ENCODE data around the gene PPP1R13B.
"Not testable (repeated sequence)": the region's sequence is repeated elsewhere in the genome, so short reads cannot be mapped to it uniquely, and the experiment has no call there.

Gene PPP1R13B

GRCh38 chr14:103802356-103802755, 45.0 kb downstream of the PPP1R13B start:
- Histone ChIP-seq H3K9ac (ENCODE audit: low read length) (no peak overlapping the region), H3K27me3 (replicated peaks; ENCODE audit: control insufficient read depth, insufficient read depth, low read length) (no peaks in the 10 kb centered on the region), H3K4me3 (ENCODE audit: low read length) (no peak overlapping the region), H3K9me3 (ENCODE audit: control insufficient read depth, low read length) (no peaks in the 10 kb centered on the region), H3K4me1 (ENCODE audit: control insufficient read depth, insufficient read depth, low read length) (peaks cover 16% of the 10 kb centered on the region), H3K36me3 (ENCODE audit: control insufficient read depth, insufficient read depth, low read length, severe bottlenecking) (no peaks in the 10 kb centered on the region)
- DNase-seq (ENCODE audit: low read depth): no peak

GRCh38 chr14:103801459-103801858, 45.9 kb downstream of the PPP1R13B start:
- no peak overlapping the region for H3K9ac ChIP-seq (ENCODE audit: low read length)
- DNase-seq (ENCODE audit: low read depth): no peak
- H3K36me3 ChIP-seq (ENCODE audit: control insufficient read depth, insufficient read depth, low read length, severe bottlenecking): no peaks in the 10 kb centered on the region
- H3K4me1 ChIP-seq (ENCODE audit: control insufficient read depth, insufficient read depth, low read length): peaks cover 16% of the 10 kb centered on the region
- H3K27me3 ChIP-seq (replicated peaks; ENCODE audit: control insufficient read depth, insufficient read depth, low read length): no peaks in the 10 kb centered on the region
- H3K9me3 ChIP-seq (ENCODE audit: control insufficient read depth, low read length): no peaks in the 10 kb centered on the region
- H3K4me3 ChIP-seq (ENCODE audit: low read length): no peak overlapping the region

- DNase-seq (ENCODE audit: low read depth); H3K27me3 ChIP-seq (replicated peaks; ENCODE audit: control insufficient read depth, insufficient read depth, low read length): not testable (repeated sequence)
These were observed 54.2 kb downstream of the PPP1R13B start for GRCh38 chr14:103793192-103793591.

GRCh38 chr14:103788086-103788485, 59.3 kb downstream of the PPP1R13B start:
- no peak for DNase-seq (ENCODE audit: low read depth)
- H3K4me1 ChIP-seq (ENCODE audit: control insufficient read depth, insufficient read depth, low read length): no peaks in the 10 kb centered on the region
- H3K4me3 ChIP-seq (ENCODE audit: low read length): no peak overlapping the region
- H3K27me3 ChIP-seq (replicated peaks; ENCODE audit: control insufficient read depth, insufficient read depth, low read length): no peaks in the 10 kb centered on the region
- H3K9ac ChIP-seq (ENCODE audit: low read length): no peak overlapping the region
- no peaks in the 10 kb centered on the region for H3K9me3 ChIP-seq (ENCODE audit: control insufficient read depth, low read length)
- no peaks in the 10 kb centered on the region for H3K36me3 ChIP-seq (ENCODE audit: control insufficient read depth, insufficient read depth, low read length, severe bottlenecking)

More at GRCh38 chr14:103793192-103793591, 54.2 kb downstream of the PPP1R13B start:
- H3K36me3 ChIP-seq (ENCODE audit: control insufficient read depth, insufficient read depth, low read length, severe bottlenecking); H3K9me3 ChIP-seq (ENCODE audit: control insufficient read depth, low read length); H3K4me1 ChIP-seq (ENCODE audit: control insufficient read depth, insufficient read depth, low read length); H3K9ac ChIP-seq (ENCODE audit: low read length); H3K4me3 ChIP-seq (ENCODE audit: low read length): not testable (repeated sequence)

- no peak overlapping the region for H3K4me3 ChIP-seq (ENCODE audit: low read length)
- H3K9me3 ChIP-seq (ENCODE audit: control insufficient read depth, low read length): no peaks in the 10 kb centered on the region
These were observed 65.0 kb downstream of the PPP1R13B start for GRCh38 chr14:103782376-103782775.

GRCh38 chr14:103776319-103776718, 71.1 kb downstream of the PPP1R13B start:
- H3K4me3 ChIP-seq (ENCODE audit: low read length); H3K27me3 ChIP-seq (replicated peaks; ENCODE audit: control insufficient read depth, insufficient read depth, low read length); DNase-seq (ENCODE audit: low read depth); H3K9me3 ChIP-seq (ENCODE audit: control insufficient read depth, low read length); H3K4me1 ChIP-seq (ENCODE audit: control insufficient read depth, insufficient read depth, low read length); H3K36me3 ChIP-seq (ENCODE audit: control insufficient read depth, insufficient read depth, low read length, severe bottlenecking); H3K9ac ChIP-seq (ENCODE audit: low read length): not testable (repeated sequence)

More at GRCh38 chr14:103782376-103782775, 65.0 kb downstream of the PPP1R13B start:
- no peak overlapping the region for H3K9ac ChIP-seq (ENCODE audit: low read length)
- H3K4me1 ChIP-seq (ENCODE audit: control insufficient read depth, insufficient read depth, low read length): no peaks in the 10 kb centered on the region
- no peaks in the 10 kb centered on the region for H3K27me3 ChIP-seq (replicated peaks; ENCODE audit: control insufficient read depth, insufficient read depth, low read length)
- no peaks in the 10 kb centered on the region for H3K36me3 ChIP-seq (ENCODE audit: control insufficient read depth, insufficient read depth, low read length, severe bottlenecking)
- DNase-seq (ENCODE audit: low read depth): no peak

GRCh38 chr14:103775506-103775905, 71.9 kb downstream of the PPP1R13B start:
- Histone ChIP-seq H3K27me3 (replicated peaks; ENCODE audit: control insufficient read depth, insufficient read depth, low read length) (no peaks in the 10 kb centered on the region), H3K4me1 (ENCODE audit: control insufficient read depth, insufficient read depth, low read length) (no peaks in the 10 kb centered on the region), H3K4me3 (ENCODE audit: low read length) (no peak overlapping the region), H3K9me3 (ENCODE audit: control insufficient read depth, low read length) (no peaks in the 10 kb centered on the region), H3K9ac (ENCODE audit: low read length) (no peak overlapping the region), H3K36me3 (ENCODE audit: control insufficient read depth, insufficient read depth, low read length, severe bottlenecking) (no peaks in the 10 kb centered on the region)
- DNase-seq (ENCODE audit: low read depth): no peak

- Histone ChIP-seq H3K9ac (ENCODE audit: low read length) (no peak overlapping the region), H3K4me1 (ENCODE audit: control insufficient read depth, insufficient read depth, low read length) (no peaks in the 10 kb centered on the region), H3K9me3 (ENCODE audit: control insufficient read depth, low read length) (no peaks in the 10 kb centered on the region), H3K27me3 (replicated peaks; ENCODE audit: control insufficient read depth, insufficient read depth, low read length) (no peaks in the 10 kb centered on the region), H3K4me3 (ENCODE audit: low read length) (no peak overlapping the region), H3K36me3 (ENCODE audit: control insufficient read depth, insufficient read depth, low read length, severe bottlenecking) (no peaks in the 10 kb centered on the region)
- no peak for DNase-seq (ENCODE audit: low read depth)
These were observed 73.9 kb downstream of the PPP1R13B start for GRCh38 chr14:103773521-103773920.

GRCh38 chr14:103772078-103772712, 75.2 kb downstream of the PPP1R13B start:
- no peak for DNase-seq (ENCODE audit: low read depth)
- Histone ChIP-seq H3K4me3 (ENCODE audit: low read length) (no peak overlapping the region), H3K4me1 (ENCODE audit: control insufficient read depth, insufficient read depth, low read length) (no peaks in the 10 kb centered on the region), H3K9ac (ENCODE audit: low read length) (no peak overlapping the region), H3K27me3 (replicated peaks; ENCODE audit: control insufficient read depth, insufficient read depth, low read length) (no peaks in the 10 kb centered on the region), H3K9me3 (ENCODE audit: control insufficient read depth, low read length) (no peaks in the 10 kb centered on the region), H3K36me3 (ENCODE audit: control insufficient read depth, insufficient read depth, low read length, severe bottlenecking) (no peaks in the 10 kb centered on the region)

GRCh38 chr14:103770902-103771301, 76.5 kb downstream of the PPP1R13B start:
- Histone ChIP-seq H3K36me3 (ENCODE audit: control insufficient read depth, insufficient read depth, low read length, severe bottlenecking) (no peaks in the 10 kb centered on the region), H3K4me1 (ENCODE audit: control insufficient read depth, insufficient read depth, low read length) (no peaks in the 10 kb centered on the region), H3K9me3 (ENCODE audit: control insufficient read depth, low read length) (no peaks in the 10 kb centered on the region), H3K4me3 (ENCODE audit: low read length) (no peak overlapping the region), H3K27me3 (replicated peaks; ENCODE audit: control insufficient read depth, insufficient read depth, low read length) (no peaks in the 10 kb centered on the region), H3K9ac (ENCODE audit: low read length) (no peak overlapping the region)
- DNase-seq (ENCODE audit: low read depth): no peak

GRCh38 chr14:103770500-103770899, 76.9 kb downstream of the PPP1R13B start:
- Histone ChIP-seq H3K9ac (ENCODE audit: low read length) (no peak overlapping the region), H3K4me3 (ENCODE audit: low read length) (no peak overlapping the region), H3K4me1 (ENCODE audit: control insufficient read depth, insufficient read depth, low read length) (no peaks in the 10 kb centered on the region), H3K27me3 (replicated peaks; ENCODE audit: control insufficient read depth, insufficient read depth, low read length) (no peaks in the 10 kb centered on the region), H3K36me3 (ENCODE audit: control insufficient read depth, insufficient read depth, low read length, severe bottlenecking) (no peaks in the 10 kb centered on the region), H3K9me3 (ENCODE audit: control insufficient read depth, low read length) (no peaks in the 10 kb centered on the region)
- no peak for DNase-seq (ENCODE audit: low read depth)

- H3K4me1 ChIP-seq (ENCODE audit: control insufficient read depth, insufficient read depth, low read length): no peaks in the 10 kb centered on the region
- no peak overlapping the region for H3K4me3 ChIP-seq (ENCODE audit: low read length)
- H3K36me3 ChIP-seq (ENCODE audit: control insufficient read depth, insufficient read depth, low read length, severe bottlenecking): no peaks in the 10 kb centered on the region
- no peak for DNase-seq (ENCODE audit: low read depth)
- H3K9ac ChIP-seq (ENCODE audit: low read length): no peak overlapping the region
- peaks cover 2% of the 10 kb centered on the region for H3K9me3 ChIP-seq (ENCODE audit: control insufficient read depth, low read length)
- H3K27me3 ChIP-seq (replicated peaks; ENCODE audit: control insufficient read depth, insufficient read depth, low read length): no peaks in the 10 kb centered on the region
These were observed 80.0 kb downstream of the PPP1R13B start for GRCh38 chr14:103767336-103767894.

All from adipocyte (in vitro differentiated cells).